ENCODE measurements around the gene EPB41L2. TPM values are rescaled to one million over a fixed set of nuclear protein-coding genes. Genes with fewer than 3 reads are reported as not detected.
A peak's percentile ranks its signal among the peaks of the same experiment; 100 is the strongest.

EPB41L2 gene
- total and polyA plus RNA-seq, 2 experiments from 2014 or later, result 76.2 to 91.7 TPM

DNA sequence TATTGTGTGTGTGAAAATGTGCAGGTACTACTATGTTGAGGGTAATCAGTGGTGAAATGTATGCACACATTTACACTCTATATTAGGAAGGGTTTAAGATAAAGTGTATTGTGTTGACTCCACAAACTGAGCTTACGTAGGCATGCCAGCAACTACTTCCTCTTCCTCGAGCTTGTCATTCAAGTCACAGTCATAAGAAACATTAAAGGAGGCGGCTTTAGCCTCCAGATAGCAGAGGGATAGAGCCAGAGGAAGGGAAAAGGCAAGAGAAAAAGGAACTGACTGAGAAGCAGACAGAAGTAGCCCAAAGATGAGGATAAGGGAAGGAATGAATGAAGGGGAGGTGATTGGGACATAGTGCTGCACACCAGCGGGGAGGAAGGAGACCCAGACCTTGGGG is 180.7 kb downstream of the EPB41L2 start (continued):
- TF ChIP-seq, protein P1, sequence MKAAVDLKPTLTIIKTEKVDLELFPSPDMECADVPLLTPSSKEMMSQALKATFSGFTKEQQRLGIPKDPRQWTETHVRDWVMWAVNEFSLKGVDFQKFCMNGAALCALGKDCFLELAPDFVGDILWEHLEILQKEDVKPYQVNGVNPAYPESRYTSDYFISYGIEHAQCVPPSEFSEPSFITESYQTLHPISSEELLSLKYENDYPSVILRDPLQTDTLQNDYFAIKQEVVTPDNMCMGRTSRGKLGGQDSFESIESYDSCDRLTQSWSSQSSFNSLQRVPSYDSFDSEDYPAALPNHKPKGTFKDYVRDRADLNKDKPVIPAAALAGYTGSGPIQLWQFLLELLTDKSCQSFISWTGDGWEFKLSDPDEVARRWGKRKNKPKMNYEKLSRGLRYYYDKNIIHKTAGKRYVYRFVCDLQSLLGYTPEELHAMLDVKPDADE (IDR thresholded peaks at IDR 0.05), result no peak
- TF ChIP-seq CREB1 (CRISPR knock-in tag; IDR thresholded peaks at IDR 0.05; ENCODE audit: low read depth) (no peak), ZNF331 (CRISPR knock-in tag; IDR thresholded peaks at IDR 0.05; ENCODE audit: low read depth) (no peak), EZH2phosphoT487 (IDR thresholded peaks at IDR 0.05; ENCODE audit: unreplicated experiment) (no peak), EZH2 (IDR thresholded peaks at IDR 0.05; ENCODE audit: low read depth, unreplicated experiment) (no peak)
- TF ChIP-seq, protein P2, sequence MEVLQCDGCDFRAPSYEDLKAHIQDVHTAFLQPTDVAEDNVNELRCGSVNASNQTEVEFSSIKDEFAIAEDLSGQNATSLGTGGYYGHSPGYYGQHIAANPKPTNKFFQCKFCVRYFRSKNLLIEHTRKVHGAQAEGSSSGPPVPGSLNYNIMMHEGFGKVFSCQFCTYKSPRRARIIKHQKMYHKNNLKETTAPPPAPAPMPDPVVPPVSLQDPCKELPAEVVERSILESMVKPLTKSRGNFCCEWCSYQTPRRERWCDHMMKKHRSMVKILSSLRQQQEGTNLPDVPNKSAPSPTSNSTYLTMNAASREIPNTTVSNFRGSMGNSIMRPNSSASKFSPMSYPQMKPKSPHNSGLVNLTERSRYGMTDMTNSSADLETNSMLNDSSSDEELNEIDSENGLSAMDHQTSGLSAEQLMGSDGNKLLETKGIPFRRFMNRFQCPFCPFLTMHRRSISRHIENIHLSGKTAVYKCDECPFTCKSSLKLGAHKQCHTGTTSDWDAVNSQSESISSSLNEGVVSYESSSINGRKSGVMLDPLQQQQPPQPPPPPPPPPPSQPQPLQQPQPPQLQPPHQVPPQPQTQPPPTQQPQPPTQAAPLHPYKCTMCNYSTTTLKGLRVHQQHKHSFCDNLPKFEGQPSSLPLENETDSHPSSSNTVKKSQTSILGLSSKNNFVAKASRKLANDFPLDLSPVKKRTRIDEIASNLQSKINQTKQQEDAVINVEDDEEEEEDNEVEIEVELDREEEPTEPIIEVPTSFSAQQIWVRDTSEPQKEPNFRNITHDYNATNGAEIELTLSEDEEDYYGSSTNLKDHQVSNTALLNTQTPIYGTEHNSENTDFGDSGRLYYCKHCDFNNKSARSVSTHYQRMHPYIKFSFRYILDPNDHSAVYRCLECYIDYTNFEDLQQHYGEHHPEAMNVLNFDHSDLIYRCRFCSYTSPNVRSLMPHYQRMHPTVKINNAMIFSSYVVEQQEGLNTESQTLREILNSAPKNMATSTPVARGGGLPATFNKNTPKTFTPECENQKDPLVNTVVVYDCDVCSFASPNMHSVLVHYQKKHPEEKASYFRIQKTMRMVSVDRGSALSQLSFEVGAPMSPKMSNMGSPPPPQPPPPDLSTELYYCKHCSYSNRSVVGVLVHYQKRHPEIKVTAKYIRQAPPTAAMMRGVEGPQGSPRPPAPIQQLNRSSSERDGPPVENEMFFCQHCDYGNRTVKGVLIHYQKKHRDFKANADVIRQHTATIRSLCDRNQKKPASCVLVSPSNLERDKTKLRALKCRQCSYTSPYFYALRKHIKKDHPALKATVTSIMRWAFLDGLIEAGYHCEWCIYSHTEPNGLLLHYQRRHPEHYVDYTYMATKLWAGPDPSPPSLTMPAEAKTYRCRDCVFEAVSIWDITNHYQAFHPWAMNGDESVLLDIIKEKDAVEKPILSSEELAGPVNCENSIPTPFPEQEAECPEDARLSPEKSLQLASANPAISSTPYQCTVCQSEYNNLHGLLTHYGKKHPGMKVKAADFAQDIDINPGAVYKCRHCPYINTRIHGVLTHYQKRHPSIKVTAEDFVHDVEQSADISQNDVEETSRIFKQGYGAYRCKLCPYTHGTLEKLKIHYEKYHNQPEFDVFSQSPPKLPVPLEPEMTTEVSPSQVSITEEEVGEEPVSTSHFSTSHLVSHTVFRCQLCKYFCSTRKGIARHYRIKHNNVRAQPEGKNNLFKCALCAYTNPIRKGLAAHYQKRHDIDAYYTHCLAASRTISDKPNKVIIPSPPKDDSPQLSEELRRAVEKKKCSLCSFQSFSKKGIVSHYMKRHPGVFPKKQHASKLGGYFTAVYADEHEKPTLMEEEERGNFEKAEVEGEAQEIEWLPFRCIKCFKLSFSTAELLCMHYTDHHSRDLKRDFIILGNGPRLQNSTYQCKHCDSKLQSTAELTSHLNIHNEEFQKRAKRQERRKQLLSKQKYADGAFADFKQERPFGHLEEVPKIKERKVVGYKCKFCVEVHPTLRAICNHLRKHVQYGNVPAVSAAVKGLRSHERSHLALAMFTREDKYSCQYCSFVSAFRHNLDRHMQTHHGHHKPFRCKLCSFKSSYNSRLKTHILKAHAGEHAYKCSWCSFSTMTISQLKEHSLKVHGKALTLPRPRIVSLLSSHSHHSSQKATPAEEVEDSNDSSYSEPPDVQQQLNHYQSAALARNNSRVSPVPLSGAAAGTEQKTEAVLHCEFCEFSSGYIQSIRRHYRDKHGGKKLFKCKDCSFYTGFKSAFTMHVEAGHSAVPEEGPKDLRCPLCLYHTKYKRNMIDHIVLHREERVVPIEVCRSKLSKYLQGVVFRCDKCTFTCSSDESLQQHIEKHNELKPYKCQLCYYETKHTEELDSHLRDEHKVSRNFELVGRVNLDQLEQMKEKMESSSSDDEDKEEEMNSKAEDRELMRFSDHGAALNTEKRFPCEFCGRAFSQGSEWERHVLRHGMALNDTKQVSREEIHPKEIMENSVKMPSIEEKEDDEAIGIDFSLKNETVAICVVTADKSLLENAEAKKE (CRISPR knock-in tag; IDR thresholded peaks at IDR 0.05), result no peak

DNA sequence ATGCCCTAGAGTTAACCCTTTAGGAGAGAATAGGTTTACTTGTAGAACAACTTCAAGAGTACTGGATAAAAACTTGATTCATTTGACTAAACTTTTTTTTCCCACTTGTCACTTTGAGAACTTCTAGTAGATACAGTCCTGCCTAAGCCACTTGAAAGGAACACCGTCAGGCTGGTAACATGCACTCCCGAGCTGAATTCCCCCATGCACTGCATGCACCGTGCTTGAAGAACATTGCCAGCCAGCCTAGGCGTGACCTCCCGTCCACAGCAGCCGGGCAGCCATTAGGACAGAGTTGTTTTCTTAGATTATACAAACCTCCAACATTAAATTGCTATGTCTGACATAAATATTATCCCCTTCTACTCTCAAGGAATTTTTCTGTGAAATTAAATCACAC is 183.2 kb downstream of the EPB41L2 start:
- Histone ChIP-seq H3K4me2 (no peak overlapping the region), H3K79me2 (replicated peaks; ENCODE audit: insufficient read depth) (no peaks in the 10 kb centered on the region), H2AFZ (no peak overlapping the region), H3K4me1 (ENCODE audit: insufficient read depth) (no peaks in the 10 kb centered on the region; the same call in 1 of the 2 replicates), H3K4me3 (no peak overlapping the region), H3K9me2 (ENCODE audit: insufficient read depth) (no peaks in the 10 kb centered on the region), H3K27me3 (ENCODE audit: insufficient read depth) (no peaks in the 10 kb centered on the region), H3K36me3 (ENCODE audit: insufficient read depth) (no peaks in the 10 kb centered on the region), H3K27ac (ENCODE audit: low read depth) (no peak overlapping the region), H3F3A (replicated peaks; ENCODE audit: low read depth) (no peaks in the 10 kb centered on the region), H4K20me1 (replicated peaks; ENCODE audit: insufficient read depth) (no peaks in the 10 kb centered on the region)
- peak overlapping the region; percentile 22; the same call in 1 of the 2 replicates for H3K27ac Mint-ChIP-seq
- no peaks in the 10 kb centered on the region for H3K4me1 Mint-ChIP-seq
- DNase-seq (ENCODE audit: low spot score), result no peak
- TF ChIP-seq, protein P3, sequence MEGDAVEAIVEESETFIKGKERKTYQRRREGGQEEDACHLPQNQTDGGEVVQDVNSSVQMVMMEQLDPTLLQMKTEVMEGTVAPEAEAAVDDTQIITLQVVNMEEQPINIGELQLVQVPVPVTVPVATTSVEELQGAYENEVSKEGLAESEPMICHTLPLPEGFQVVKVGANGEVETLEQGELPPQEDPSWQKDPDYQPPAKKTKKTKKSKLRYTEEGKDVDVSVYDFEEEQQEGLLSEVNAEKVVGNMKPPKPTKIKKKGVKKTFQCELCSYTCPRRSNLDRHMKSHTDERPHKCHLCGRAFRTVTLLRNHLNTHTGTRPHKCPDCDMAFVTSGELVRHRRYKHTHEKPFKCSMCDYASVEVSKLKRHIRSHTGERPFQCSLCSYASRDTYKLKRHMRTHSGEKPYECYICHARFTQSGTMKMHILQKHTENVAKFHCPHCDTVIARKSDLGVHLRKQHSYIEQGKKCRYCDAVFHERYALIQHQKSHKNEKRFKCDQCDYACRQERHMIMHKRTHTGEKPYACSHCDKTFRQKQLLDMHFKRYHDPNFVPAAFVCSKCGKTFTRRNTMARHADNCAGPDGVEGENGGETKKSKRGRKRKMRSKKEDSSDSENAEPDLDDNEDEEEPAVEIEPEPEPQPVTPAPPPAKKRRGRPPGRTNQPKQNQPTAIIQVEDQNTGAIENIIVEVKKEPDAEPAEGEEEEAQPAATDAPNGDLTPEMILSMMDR (conservative IDR thresholded peaks at IDR 0.05; ENCODE audit: low read depth in 2 of 2), result no peak
- no peak for TF ChIP-seq ZNF114 (CRISPR knock-in tag; IDR thresholded peaks at IDR 0.05)
- no peak for TF ChIP-seq NANOG (IDR thresholded peaks at IDR 0.05; ENCODE audit: borderline replicate concordance)
- no peak overlapping the region for H3K4me3 Mint-ChIP-seq
- no peaks in the 10 kb centered on the region for H3K9me3 Mint-ChIP-seq
- ATAC-seq, result no peak
- no peaks in the 10 kb centered on the region for H3K27me3 Mint-ChIP-seq (ENCODE audit: insufficient read depth, low read depth, poor library complexity)
- peaks cover 3% of the 10 kb centered on the region; the same call in 2 of the 3 replicates for H3K36me3 Mint-ChIP-seq (ENCODE audit: low read depth)

Measured in GM23338 (cell line).